NCI-H526 (cell line): ENCODE results near the gene CSNK1E.

Experiments used
- DNase-seq, 2 experiments: peaks; one replicate each; lab custom pipeline; 2025; lab: John Stamatoyannopoulos, UW

CSNK1E gene

DNA sequence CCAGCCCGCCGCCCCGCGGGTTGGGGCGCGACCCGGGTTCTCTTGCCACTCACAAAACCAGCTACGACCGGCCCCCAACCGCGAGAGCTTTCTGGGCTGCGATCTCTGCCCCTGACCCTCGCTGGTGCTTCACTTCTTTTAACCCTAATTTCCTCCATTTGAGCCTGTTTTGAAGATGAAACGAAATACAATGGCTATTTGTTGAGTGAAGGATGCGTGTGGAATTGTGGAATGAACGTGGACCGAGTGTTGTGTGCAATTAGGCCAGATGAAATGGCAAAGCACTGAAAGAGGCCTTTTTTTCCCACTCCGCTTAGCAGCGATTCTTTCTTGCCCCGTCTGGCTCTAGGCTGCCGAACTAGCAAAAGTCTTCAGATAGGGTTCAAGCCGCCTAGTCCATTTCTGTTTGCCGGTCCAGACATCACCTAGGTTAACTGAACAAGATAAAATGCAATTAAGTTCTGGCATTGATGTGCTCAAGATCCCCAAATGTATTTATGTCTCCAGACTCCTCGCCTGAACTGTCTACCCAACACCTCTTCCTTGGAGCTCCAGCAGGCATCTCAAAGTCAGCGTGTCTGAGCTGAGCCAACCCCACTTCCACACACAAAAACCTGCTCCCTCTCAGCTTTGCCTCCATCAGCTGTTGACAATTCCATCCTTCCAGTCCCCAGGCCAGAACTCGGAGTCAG lies 44.0 kb downstream of the CSNK1E start:
- peak in 1 of 2 experiments; percentile 20 for DNase-seq

DNA sequence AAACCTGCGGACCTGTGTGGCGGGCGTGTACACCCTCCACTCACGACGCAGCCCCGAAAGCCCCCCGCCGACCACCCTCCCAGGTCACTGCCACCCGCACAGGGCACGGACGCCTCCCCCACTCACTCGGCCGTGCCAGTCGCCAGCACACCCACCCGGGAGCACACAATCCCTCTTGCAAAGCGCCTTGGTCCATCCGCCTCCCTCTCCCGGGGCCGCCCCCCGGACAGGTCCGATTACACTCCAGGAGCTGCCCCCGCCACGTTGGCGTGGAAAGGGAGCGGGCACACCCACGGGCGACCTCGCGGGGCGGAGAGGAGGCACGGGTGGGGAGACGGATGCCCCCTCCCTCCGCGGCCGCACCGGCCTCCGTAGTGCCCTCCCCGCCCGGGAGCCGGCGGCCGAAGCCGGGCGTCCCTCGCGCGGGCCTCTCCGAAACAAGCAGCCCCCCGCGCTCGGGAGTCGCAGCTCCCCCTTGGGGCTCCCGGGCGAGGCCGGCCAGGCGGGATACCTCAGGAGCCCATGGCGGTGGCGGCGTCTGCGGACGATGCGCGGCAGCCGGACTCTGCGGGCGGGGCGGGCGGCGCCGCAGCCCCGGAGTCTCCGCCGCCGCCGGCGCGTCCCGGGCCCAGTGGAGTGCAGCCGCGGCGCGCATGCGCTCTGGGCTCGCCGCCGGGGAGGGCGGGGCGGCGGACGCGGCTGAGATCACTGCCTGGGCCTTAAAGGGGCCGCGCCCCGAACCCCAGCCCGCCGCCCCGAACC lies 44.7 kb downstream of the CSNK1E start, which contains the start of gene TMEM184B:
TSS of gene TMEM184B (minus strand) at position 638 of the 762 bp plus-strand sequence. CDS start 25,049 bp downstream, outside the sequence.
- DNase-seq: peak in 1 of 2 experiments; percentile 74

DNA sequence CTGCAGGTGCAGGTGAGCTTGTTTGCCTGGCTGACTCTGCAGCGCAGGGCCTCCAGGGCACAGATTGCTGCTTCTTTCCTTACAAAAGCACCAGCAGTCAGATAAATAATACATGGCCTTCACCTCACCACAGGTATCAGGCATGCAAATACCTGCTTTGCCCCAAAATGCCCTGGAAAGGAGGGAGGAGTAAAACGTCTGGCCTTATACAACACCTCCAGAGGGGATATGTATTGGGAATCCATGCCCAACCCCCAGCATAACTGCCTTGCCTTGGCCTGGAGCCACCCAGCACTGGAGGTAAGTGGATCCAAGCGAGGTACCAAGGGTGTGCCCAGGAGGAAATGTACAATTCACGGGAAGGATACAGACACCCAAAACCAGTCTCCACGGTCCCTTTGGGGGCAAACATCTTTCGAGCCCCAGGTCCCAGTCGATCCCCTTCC lies 45.3 kb downstream of the CSNK1E start:
- DNase-seq: peak; percentile 63 to 85

DNA sequence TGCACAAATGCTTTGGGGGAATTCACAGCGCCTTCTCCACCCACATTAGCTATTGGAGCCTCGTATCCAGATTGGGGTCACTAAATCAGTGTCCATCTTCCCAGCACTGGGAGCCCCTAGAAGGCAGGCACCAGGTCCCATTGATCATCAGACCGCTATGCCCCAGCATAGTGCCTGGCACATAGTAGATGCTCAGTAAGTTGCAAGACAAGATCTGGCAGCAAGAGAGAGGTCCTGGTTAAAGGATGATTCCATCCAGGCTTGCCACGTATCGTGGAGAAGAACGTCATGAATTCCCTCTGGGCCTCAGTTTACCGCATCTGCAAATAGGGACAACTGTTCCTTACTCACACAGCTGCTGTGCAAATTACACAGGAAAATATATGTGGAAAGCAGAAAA lies 46.1 kb downstream of the CSNK1E start:
- no peak for DNase-seq

DNA sequence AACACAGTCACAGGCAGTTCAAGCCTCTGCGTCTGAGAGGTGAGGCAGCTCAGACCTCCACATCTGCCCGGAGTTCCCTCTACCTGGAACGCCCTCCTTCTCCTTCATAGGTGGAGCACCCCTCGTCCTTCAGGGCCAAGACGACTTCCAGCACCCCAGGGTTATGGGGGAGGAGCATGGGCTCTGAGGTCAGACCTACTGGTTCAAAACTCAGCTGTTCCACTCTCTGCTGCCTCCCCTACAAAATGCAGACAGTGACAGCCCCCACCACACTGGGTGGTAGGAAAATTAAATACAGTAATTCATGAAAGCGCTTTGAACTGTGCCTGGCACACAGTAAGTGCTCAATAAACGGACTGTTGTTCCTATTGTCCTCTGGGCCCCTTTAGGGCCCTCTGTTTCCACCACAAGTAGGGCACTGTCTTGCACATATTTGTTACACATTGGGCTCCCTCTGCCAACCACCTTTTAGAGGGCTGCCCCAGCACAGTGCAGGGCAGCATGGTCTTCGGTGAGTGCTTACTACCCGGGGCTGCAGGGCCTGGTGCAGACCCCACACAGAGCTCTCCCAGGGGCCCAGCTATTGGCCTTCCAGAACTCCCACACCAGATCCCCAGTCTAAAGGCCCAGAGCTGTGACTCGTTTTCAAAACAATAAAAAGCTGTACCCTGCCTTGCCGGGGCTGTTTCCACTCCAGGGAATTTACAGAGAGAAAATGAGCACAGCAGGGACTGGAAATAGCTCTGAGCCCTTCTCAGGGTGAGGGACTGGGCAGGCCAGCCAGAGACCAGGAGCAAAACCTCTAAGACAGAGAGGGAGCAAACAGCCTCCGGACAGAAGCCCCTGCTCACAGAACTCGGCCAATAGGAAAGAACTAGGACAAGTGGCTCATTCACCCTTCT lies 46.9 kb downstream of the CSNK1E start:
- no peak for DNase-seq

DNA sequence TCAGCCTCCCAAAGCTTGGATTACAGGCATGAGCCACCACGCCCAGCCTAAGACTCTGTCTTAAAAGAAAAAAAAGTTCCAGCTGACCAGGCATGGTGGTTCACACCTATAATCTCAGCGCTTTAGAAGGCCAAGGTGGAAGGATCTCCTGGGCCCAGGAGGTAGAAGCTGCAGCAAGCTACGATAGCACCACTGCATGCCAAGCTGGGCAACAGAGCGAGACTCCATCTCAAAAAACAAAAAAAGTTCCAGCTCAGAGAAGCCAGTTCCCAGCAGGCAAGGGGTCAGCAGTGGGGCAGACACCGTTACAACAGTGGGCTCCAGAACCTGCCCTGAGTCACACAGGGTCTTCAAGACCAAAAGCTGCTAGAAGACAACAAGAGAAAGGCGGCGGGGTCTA lies 47.8 kb downstream of the CSNK1E start:
- DNase-seq: no peak

DNA sequence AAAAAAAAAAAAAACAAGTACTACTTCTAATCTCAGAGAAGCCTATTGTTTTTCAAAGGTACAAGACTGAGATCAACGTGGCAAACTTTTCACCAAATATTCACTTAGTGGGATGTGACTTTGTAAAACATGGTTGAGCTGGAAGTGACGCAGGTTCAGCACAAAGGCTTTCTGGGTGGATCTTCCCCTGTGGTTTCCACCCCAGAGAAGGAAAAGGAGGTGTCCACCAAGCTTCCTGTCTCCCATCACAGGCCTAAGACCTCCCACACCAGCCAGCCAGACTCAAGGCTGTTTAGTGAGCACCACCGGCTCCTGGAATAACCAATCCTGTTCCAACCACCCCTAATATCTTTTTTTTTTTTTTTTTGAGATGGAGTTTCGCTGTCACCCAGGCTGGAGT lies 50.1 kb downstream of the CSNK1E start:
- no peak for DNase-seq

DNA sequence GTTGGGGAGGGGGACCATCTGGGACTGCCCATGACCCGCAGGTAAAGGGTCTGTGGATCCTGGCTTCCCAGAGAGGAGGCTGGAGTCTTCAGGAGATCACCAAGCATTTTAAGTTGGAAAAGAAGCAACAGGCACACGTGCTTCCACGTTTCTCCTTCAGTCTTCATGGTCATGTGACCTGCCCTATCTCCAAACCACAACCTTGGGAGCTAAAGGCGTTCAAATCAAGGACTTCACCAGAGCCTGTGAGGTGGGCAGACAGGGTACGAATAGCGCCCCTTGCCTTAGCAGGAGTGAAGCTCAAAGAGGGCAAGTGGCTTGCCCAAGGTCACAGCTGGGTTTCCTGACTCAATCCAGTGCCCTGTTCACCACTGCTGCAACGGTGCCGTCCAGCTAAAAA lies 51.1 kb downstream of the CSNK1E start:
- no peak for DNase-seq

DNA sequence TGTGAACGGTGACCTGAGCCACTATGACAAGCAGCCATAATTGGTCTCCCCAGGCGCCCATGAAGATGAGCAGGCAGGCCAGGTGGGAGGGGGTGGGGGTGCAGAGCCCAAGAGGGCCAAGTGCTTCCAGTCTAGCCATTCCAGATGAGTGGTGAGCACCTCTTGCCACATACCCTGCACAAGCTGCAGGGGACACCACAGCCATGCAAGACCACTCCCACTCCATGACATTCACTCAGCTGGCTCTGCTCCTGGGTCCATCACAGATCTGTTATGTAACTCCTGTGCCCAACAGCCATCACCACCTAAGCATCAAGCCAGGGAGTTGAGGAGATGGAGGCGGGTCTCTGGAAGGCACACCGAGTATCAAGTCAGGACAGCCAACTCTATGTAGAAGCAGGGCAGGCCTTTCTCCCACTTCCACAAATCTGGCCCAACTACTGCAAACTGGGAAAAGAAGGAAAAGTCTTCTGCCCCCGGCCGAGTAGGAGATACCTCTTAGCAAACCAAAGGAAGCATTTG lies 52.9 kb downstream of the CSNK1E start:
- DNase-seq: no peak

DNA sequence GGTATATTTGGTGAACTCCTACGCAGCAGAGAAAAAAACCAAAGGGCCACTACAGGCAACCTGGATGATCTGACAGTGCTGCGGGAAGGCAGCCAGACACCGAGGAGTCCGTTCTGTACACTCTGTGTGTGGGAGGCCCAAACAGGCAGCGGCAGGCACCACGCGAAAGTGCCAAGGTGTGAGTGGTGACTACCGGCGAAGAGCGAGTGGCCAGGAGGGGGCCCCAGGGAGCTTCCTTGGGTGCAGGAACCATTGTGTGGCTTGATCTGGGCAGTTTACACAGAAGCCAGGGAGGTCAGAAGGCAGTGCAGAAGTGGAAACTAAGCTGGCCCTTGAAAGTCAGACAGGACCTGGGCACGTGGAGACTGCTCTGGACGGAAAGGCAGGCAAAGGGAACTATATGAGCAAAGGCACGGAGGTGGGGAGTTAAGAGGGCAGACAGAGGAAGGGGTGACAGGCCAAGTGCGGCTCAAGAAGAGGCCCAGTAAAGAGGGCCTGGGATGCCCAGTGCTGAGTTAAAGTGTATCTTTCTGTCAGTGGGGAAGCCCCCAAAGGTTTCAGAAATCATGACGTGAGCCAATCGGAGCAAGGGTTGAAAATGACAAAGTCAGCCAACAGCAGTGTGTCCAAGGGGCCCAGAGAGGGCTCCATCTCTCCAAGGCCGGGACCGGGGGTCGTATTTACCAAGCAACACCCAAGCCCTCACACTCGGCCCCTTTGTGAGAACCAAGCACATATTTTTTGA lies 55.0 kb downstream of the CSNK1E start:
- peak in 1 of 2 experiments; percentile 25 for DNase-seq

DNA sequence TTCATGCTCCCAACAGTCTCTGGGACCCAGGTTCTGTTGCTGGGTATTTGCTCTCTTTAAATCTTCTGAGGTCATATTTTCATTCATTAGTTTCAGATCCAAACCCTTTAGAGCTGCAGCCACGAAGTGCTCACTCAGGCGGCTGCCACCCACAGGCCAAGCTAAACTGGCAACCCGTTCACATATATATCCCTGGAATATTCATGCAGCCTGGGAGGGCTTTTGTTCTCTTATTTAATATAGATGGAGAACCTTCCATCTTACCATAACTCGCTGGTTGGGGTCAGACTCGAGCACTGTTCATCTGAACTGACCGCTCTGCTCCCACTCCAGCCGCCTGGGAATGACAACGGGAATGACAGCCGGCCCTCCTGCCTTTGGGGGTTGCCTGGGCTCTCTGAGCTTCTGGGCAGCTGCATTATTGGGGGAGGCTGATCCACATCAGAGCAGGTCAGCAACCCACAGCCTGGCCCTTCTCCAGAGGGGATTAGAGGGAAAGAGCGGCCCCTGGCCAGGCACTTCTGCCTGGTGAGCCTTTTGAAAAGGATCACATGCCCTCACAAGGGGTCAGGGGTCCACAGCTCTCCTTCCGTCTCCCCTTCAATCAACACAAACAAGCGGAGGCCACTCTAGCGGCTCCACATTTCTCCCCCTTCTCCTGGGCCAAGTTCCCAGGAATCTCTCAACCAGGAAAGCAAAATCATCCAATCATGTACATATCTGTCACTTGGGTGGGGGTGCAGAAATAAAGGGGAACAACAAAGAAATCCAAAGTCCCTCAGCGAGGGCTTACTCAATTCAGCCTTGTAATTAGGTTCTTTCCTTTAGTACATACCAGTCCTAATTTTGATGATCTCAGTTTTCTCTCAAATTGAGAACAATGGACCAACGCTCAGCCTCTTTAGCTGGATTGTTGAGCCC lies 56.2 kb downstream of the CSNK1E start:
- DNase-seq: peak in 1 of 2 experiments; percentile 29

DNA sequence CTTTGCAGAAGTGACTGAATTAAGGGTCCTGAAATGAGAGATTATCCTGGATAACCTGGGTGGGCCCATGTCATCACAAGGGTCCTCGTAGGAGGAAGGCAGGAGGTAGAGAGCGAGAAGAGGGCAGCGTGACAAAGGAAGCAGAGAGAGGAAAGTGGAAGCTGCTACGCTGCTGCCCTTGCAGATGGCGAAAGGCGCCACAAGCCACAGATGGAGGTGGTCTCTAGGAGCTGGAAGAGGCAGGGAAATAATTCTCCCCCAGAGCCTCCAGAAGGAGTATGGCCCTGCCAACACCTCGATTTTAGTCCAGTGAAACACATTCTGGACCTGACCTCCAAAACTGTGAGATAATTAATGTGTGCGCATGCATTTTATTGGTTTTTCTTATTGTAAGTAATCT lies 57.9 kb downstream of the CSNK1E start:
- no peak for DNase-seq

DNA sequence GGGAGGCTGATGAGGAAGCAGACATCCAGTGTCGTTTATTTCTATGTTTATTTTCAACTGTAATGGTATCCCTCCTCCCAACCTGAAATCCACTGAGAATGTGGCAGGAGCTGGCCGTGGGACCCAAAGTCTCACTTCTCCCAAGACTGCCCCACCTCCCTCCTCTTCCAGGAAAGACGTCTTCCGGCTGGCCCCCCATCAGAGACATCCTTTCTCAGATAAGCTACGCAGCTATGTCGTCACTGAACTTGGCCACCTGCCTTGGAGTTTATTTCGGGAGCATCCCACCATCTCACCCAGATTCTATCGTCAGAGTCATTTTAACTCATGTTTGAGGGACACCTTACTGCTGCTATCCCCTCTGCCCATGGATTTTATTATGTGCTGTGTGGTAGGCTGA lies 58.3 kb downstream of the CSNK1E start:
- no peak for DNase-seq

DNA sequence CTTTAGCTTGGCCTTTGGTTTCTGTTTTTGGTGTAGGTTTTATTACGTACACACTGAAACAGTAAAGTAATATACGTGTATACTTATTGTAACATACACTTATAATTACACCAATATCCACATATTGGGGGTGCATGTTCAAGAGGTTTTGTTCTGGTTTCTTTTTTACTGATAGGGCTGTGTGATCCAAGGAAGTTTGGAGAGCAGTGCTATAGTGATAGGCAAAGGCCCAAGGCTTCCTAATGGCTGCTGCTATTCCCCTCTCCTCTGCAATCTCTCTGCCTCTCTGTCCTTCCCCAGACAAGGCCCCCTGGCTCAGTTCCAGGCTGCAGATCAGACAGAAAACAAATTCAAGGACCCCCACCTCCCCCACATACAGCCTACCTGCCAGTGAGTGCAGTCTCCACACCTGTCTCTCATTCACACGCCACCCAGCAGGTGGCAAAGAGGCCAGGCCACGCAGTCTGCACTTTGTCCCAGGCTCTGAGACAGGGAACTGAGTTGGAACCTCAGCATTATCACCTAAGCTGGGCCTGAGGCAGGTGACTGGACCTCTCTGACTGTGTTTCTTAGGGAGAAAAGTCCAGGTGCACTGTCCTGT lies 59.5 kb downstream of the CSNK1E start:
- DNase-seq: no peak

DNA sequence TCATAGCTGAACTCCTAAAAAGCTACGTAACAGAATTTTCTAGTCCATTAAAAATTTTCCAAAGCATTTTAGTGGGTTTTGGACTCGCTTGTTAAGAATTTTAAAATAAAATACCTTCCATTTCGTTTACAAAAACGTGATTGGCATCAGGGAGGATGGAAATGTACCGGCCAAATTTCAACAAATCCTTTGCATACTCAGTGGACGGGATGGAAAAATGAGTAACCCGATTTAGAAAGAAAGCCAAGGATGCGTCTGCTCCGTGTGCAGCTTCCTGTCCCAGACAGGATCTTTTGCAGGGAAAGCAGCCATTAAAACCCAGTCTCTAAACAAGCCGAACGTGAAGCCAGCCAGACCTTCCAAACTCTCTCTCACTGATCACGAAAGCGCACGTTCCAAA lies 60.1 kb downstream of the CSNK1E start:
- DNase-seq: no peak

DNA sequence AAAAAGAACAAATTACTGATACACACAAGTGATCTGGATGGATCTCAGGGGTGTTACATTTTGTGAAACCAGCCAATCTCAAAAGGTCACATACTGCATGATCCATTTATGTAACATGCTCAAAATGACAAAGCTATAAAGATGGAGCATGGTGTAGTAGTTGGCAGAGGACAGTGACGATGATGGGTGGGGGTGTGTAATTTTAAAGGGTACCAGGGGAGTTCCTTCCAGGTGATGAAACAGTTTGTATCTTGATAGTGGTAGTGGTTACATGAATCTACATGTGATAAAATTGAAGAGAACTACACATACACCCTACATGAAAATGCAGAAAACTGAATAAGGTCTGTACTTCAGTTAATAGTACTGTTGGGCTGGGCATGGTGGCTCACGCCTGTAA lies 61.5 kb downstream of the CSNK1E start:
- DNase-seq: no peak

DNA sequence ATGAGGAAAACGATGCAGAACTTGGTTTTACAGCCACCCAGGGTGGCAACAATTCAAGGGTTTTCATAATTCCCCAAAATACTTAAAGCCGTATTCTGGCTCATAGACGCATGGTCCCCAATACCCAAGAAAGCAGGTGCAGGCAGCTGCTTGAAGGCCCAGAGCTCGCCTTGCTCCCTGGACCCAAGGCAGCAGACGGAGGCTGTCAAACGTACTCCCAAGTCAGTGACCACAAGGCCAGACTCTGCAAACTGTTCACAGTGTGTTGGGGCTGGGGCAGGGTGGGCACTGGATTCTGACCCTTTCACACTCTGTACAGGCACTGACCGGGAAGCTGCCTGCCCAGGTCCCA lies 65.9 kb downstream of the CSNK1E start:
- no peak for DNase-seq

DNA sequence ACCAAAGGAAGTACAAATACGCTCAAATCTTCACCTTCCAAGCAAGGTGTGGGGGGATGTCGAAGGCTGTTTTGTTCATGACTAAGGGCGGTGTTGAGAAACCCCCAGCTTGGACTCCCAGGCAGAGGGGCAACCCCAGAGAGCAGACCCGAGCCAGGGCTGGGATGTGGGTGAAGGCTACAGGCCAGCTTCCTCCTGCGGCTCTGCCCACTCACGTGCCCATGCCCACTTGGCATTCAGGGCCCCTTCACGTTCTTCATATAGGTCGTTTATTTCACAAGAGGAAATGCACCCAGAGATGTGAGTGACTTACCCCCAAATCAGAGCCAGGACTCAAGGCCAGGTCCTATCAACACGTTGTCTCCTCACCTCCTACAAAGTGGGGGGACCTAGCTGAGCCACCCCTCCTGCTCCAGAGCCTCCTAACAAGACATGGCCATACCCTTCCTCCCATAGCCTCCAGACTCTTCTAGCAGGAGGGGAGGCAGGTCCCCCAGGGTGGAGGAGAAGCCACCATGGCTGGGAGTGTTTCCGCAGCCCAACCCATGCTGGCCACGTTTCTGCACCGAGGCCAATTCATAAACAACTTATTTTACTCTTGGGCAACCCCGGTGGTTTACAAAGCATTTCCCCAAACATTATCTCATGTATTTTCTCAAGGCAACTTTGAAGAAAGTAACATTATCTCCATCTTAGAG lies 66.4 kb downstream of the CSNK1E start:
- no peak for DNase-seq
